HEK293 (cell line): ENCODE measurements around the gene DLK2.

Experiments used
- CTCF ChIA-PET: fragments of 350-600 bp; formaldehyde crosslinking; extraction: SDS; loops from one replicate; lab custom pipeline; 2021; ENCODE audit warnings: antibody characterized with exemption; lab: Yijun Ruan, JAX
- POLR2A ChIA-PET: fragments of 300-600 bp; formaldehyde crosslinking; extraction: SDS; loops from one replicate; lab custom pipeline; 2020; ENCODE audit warnings: antibody characterized with exemption, inconsistent platforms; lab: Yijun Ruan, JAX
- H3K27ac ChIP-seq: fragments of 200-500 bp; sonication (Bioruptor generic); 2 replicates; pipeline ENCODE4 v1.5.1; 2014; ENCODE audit warnings: low read depth, low read length, control low read depth, inconsistent platforms; ENCODE audit errors: extremely low read depth
- H3K36me3 ChIP-seq, 2 experiments: fragments of 200-500 bp in 1 of 2; sonication (Bioruptor generic) in 1 of 2; 1 replicate in 1 of 2; 2 replicates in 1 of 2; pipeline ENCODE4 v1.5.1; 2014 to 2017; ENCODE audit warnings: inconsistent platforms in 2 of 2, low read length in 2 of 2; ENCODE audit not compliant: control insufficient read depth in 2 of 2, insufficient read depth in 1 of 2
- H3K4me1 ChIP-seq: fragments of 200-500 bp; sonication (Bioruptor generic); 2 replicates; pipeline ENCODE4 v1.5.1; 2014; ENCODE audit warnings: mild to moderate bottlenecking, low read length, inconsistent platforms; ENCODE audit not compliant: control insufficient read depth, insufficient read depth
- H3K4me3 ChIP-seq: 2 replicates; pipeline ENCODE4 v1.5.1; 2011; ENCODE audit warnings: low read depth, mild to moderate bottlenecking, control low read depth, low read length, moderate library complexity
- H3K9me3 ChIP-seq: fragments of 200-500 bp; sonication (Bioruptor generic); 2 replicates; pipeline ENCODE4 v1.5.1; 2014; ENCODE audit warnings: low read depth, low read length, inconsistent platforms; ENCODE audit not compliant: control insufficient read depth, insufficient read depth
- BCL11B ChIP-seq: fragments of 450-650 bp; formaldehyde crosslinking; IDR thresholded peaks from 2 replicates; pipeline ENCODE4 v1.5.1; 2016; ENCODE audit warnings: low read depth, missing biosample characterization, missing genetic modification characterization
- KLF9 ChIP-seq: fragments of 450-650 bp; formaldehyde crosslinking; IDR thresholded peaks from 2 replicates; pipeline ENCODE4 v1.5.1; 2016; ENCODE audit warnings: missing biosample characterization, missing genetic modification characterization, low read depth
- MZF1 ChIP-seq: fragments of 450-650 bp; formaldehyde crosslinking; IDR thresholded peaks from 2 replicates; pipeline ENCODE4 v1.5.1; 2017; ENCODE audit warnings: missing biosample characterization, missing genetic modification characterization, borderline replicate concordance
- PATZ1 ChIP-seq: fragments of 450-650 bp; formaldehyde crosslinking; IDR thresholded peaks from 2 replicates; pipeline ENCODE4 v1.5.1; 2016; ENCODE audit warnings: missing biosample characterization, missing genetic modification characterization
- TSHZ1 ChIP-seq: fragments of 450-650 bp; formaldehyde crosslinking; IDR thresholded peaks from 2 replicates; pipeline ENCODE4 v1.5.1; 2016; ENCODE audit warnings: missing biosample characterization, missing genetic modification characterization, borderline replicate concordance
- YY1 ChIP-seq: fragments of 450-650 bp; formaldehyde crosslinking; IDR thresholded peaks from 2 replicates; pipeline ENCODE4 v1.5.1; 2018; ENCODE audit warnings: missing biosample characterization, missing genetic modification characterization
- YY2 ChIP-seq: fragments of 450-650 bp; formaldehyde crosslinking; IDR thresholded peaks from 2 replicates; pipeline ENCODE4 v1.5.1; 2016; ENCODE audit warnings: missing biosample characterization, missing genetic modification characterization
- ZBTB48 ChIP-seq: fragments of 450-650 bp; formaldehyde crosslinking; IDR thresholded peaks from 2 replicates; pipeline ENCODE4 v1.5.1; 2016; ENCODE audit warnings: missing biosample characterization, missing genetic modification characterization
- ZNF10 ChIP-seq: fragments of 450-650 bp; formaldehyde crosslinking; IDR thresholded peaks from 2 replicates; pipeline ENCODE4 v1.5.1; 2017; ENCODE audit warnings: missing biosample characterization, missing genetic modification characterization
- ZNF155 ChIP-seq: fragments of 450-650 bp; formaldehyde crosslinking; IDR thresholded peaks from 2 replicates; pipeline ENCODE4 v1.5.1; 2016; ENCODE audit warnings: missing biosample characterization, missing genetic modification characterization
- ZNF221 ChIP-seq: fragments of 450-650 bp; formaldehyde crosslinking; IDR thresholded peaks from 2 replicates; pipeline ENCODE4 v1.5.1; 2017; ENCODE audit warnings: missing biosample characterization, missing genetic modification characterization, borderline replicate concordance
- ZNF280C ChIP-seq: fragments of 450-650 bp; formaldehyde crosslinking; IDR thresholded peaks from 2 replicates; pipeline ENCODE4 v1.5.1; 2016; ENCODE audit warnings: missing biosample characterization, missing genetic modification characterization
- ZNF514 ChIP-seq: fragments of 450-650 bp; formaldehyde crosslinking; IDR thresholded peaks from 2 replicates; pipeline ENCODE4 v1.5.1; 2016; ENCODE audit warnings: missing biosample characterization, missing genetic modification characterization
- ZNF521 ChIP-seq: fragments of 450-650 bp; formaldehyde crosslinking; IDR thresholded peaks from 2 replicates; pipeline ENCODE4 v1.5.1; 2017; ENCODE audit warnings: missing biosample characterization, mild to moderate bottlenecking, missing genetic modification characterization
- ZNF660 ChIP-seq: fragments of 450-650 bp; IDR thresholded peaks from 2 replicates; pipeline ENCODE4 v1.5.1; 2018; ENCODE audit warnings: missing biosample characterization, mild to moderate bottlenecking, missing genetic modification characterization
- ZNF701 ChIP-seq: fragments of 450-650 bp; formaldehyde crosslinking; IDR thresholded peaks from 2 replicates; pipeline ENCODE4 v1.5.1; 2016; ENCODE audit warnings: missing biosample characterization, missing genetic modification characterization
- ZNF777 ChIP-seq: fragments of 450-650 bp; formaldehyde crosslinking; IDR thresholded peaks from 2 replicates; pipeline ENCODE4 v1.5.1; 2017; ENCODE audit warnings: missing biosample characterization, missing genetic modification characterization, borderline replicate concordance
- ZNF785 ChIP-seq: fragments of 450-650 bp; formaldehyde crosslinking; IDR thresholded peaks from 2 replicates; pipeline ENCODE4 v1.5.1; 2016; ENCODE audit warnings: missing biosample characterization, missing genetic modification characterization
- ZSCAN16 ChIP-seq: fragments of 450-650 bp; formaldehyde crosslinking; IDR thresholded peaks from 2 replicates; pipeline ENCODE4 v1.5.1; 2016; ENCODE audit warnings: missing biosample characterization, missing genetic modification characterization
- TF ChIP-seq, protein P1 (sequence below): IDR thresholded peaks from 2 replicates; pipeline ENCODE4 v1.6.1; 2011; ENCODE audit warnings: mild to moderate bottlenecking, low read depth, low read length, borderline replicate concordance

DLK2 gene

GRCh38 chr6:43454696-43455530 is 435 bp downstream of the DLK2 start (continued):
- TF ChIP-seq YY2 (peak; percentile 59; the same call in 1 of the 2 replicates), KLF9 (tag by site-specific recombination) (peak; percentile 37; the same call in 1 of the 2 replicates), ZNF155 (no peak), YY1 (no peak), ZSCAN16 (tag by site-specific recombination) (no peak), BCL11B (tag by site-specific recombination) (peak; percentile 89), ZNF777 (tag by site-specific recombination) (peak; percentile 88; the same call in 1 of the 2 replicates)

GRCh38 chr6:43454290-43454695 is 1.1 kb downstream of the DLK2 start:
- H3K36me3 ChIP-seq = peaks cover 4 to 36% of the 10 kb centered on the region in 2 experiments; a peak in 2 of 3 replicates
- ChIA-PET POLR2A (interaction anchor here (0.7 to 1.0 kb wide), 3 partner anchors 18 to 62 kb away, joined by 3 to 4 read pairs (median 3); partner anchors contain the start of genes POLR1C and YIPF3), CTCF (interaction anchor here (0.7 to 6.1 kb wide), 16 partner anchors 9 to 86 kb away, joined by 3 to 56 read pairs (median 4); partner anchors contain the start of gene TJAP1)
- no peak for TF ChIP-seq ZNF221 (tag by site-specific recombination)
- TF ChIP-seq ZBTB48 (tag by site-specific recombination) = no peak
- TF ChIP-seq, protein P1, sequence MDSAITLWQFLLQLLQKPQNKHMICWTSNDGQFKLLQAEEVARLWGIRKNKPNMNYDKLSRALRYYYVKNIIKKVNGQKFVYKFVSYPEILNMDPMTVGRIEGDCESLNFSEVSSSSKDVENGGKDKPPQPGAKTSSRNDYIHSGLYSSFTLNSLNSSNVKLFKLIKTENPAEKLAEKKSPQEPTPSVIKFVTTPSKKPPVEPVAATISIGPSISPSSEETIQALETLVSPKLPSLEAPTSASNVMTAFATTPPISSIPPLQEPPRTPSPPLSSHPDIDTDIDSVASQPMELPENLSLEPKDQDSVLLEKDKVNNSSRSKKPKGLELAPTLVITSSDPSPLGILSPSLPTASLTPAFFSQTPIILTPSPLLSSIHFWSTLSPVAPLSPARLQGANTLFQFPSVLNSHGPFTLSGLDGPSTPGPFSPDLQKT = no peak
- no peak for TF ChIP-seq ZNF514 (tag by site-specific recombination)
- TF ChIP-seq ZNF701 (tag by site-specific recombination) = no peak
- TF ChIP-seq PATZ1 (tag by site-specific recombination) = no peak
- TF ChIP-seq ZNF155 = no peak
- TF ChIP-seq ZNF785 (tag by site-specific recombination) = no peak
- TF ChIP-seq TSHZ1 = no peak
- no peak for TF ChIP-seq ZNF280C (tag by site-specific recombination)
- no peak for TF ChIP-seq ZNF660 (tag by site-specific recombination)
- no peak for TF ChIP-seq MZF1 (tag by site-specific recombination)
- no peak for TF ChIP-seq ZNF10
- no peak for TF ChIP-seq ZNF521 (tag by site-specific recombination)
- no peaks in the 10 kb centered on the region for H3K9me3 ChIP-seq
- no peaks in the 10 kb centered on the region for H3K4me1 ChIP-seq
- H3K4me3 ChIP-seq = peak overlapping the region; percentile 65
- no peak overlapping the region for H3K27ac ChIP-seq
